Stimulated activated CD8-positive, alpha-beta memory T cell treated with anti-CD3 and anti-CD28 coated beads, Interleukin-12 subunit alpha, Interleukin-12 subunit beta, amount 100 ng/mL, for 24 hours (primary cell): Measurements from ENCODE around the gene ELAPOR1.
"Not testable (repeated sequence)": the region's sequence is repeated elsewhere in the genome, so short reads cannot be mapped to it uniquely, and the experiment has no call there.

ENCODE experiments used
- DNase-seq: peaks from one replicate; pipeline ENCODE4 v3.0.0-alpha.2; 2020; ENCODE audit errors: extremely low read depth

Gene ELAPOR1

GRCh38 chr1:109137958-109138357 is 24.0 kb downstream of the ELAPOR1 start:
- DNase-seq = no peak

- DNase-seq = no peak
Measured at GRCh38 chr1:109138358-109138757, 24.4 kb downstream of the ELAPOR1 start.

- no peak for DNase-seq
Measured at GRCh38 chr1:109140392-109140791, 26.5 kb downstream of the ELAPOR1 start.

- DNase-seq = no peak
Measured at GRCh38 chr1:109142260-109142659, 28.3 kb downstream of the ELAPOR1 start.

- DNase-seq = not testable (repeated sequence)
Measured at GRCh38 chr1:109142725-109143124, 28.8 kb downstream of the ELAPOR1 start.

GRCh38 chr1:109148987-109149561 is 35.2 kb downstream of the ELAPOR1 start:
- no peak for DNase-seq

GRCh38 chr1:109149874-109150601 is 36.1 kb downstream of the ELAPOR1 start:
- DNase-seq = no peak

- no peak for DNase-seq
Measured at GRCh38 chr1:109151146-109151990, 37.5 kb downstream of the ELAPOR1 start.

GRCh38 chr1:109152196-109152595 is 38.3 kb downstream of the ELAPOR1 start:
- no peak for DNase-seq

GRCh38 chr1:109156916-109157385 is 43.0 kb downstream of the ELAPOR1 start:
- DNase-seq = no peak

GRCh38 chr1:109158433-109158832 is 44.5 kb downstream of the ELAPOR1 start:
- no peak for DNase-seq

- DNase-seq = no peak
Measured at GRCh38 chr1:109159326-109159725, 45.4 kb downstream of the ELAPOR1 start.

GRCh38 chr1:109160071-109160840 is 46.3 kb downstream of the ELAPOR1 start:
- DNase-seq = no peak

GRCh38 chr1:109161858-109162606 is 48.1 kb downstream of the ELAPOR1 start:
- no peak for DNase-seq

GRCh38 chr1:109162626-109163025 is 48.7 kb downstream of the ELAPOR1 start:
- DNase-seq = no peak

GRCh38 chr1:109163551-109163950 is 49.6 kb downstream of the ELAPOR1 start:
- no peak for DNase-seq
